GM12878 (cell line): ENCODE results near the gene DCAF4. TPM values are rescaled to one million over a fixed set of nuclear protein-coding genes. Genes with fewer than 3 reads are reported as not detected.

ENCODE experiments used
- ATAC-seq: fragments of 200-7000 bp; cut with Tn5 transposase; 3 replicates; pipeline ENCODE4 v1.9.1; 2020; ENCODE audit warnings: mild to moderate bottlenecking, moderate library complexity
- BruUV-seq: library from RNA; stranded (reverse); fragments of 400-500 nt; replicated peaks from 2 replicates; lab custom pipeline; 2021; lab: Mats Ljungman, UMichigan
- CTCF ChIA-PET: fragments of 300-600 bp; sonication (Branson Sonifier 250); formaldehyde crosslinking; extraction: SDS; loops from one replicate; lab custom pipeline; 2021; ENCODE audit warnings: inconsistent platforms; lab: Yijun Ruan, JAX
- POLR2A ChIA-PET: fragments of 350-600 bp; formaldehyde crosslinking; extraction: SDS; loops from one replicate; lab custom pipeline; 2021; ENCODE audit warnings: inconsistent platforms; lab: Charles Lee
- RAD21 ChIA-PET: fragments of 300-600 bp; sonication (Branson Sonifier 250); formaldehyde crosslinking; loops from one replicate; lab custom pipeline; 2023; ENCODE audit warnings: antibody characterized with exemption; ENCODE audit not compliant: unreplicated experiment; lab: Charles Lee
- SMC1A ChIA-PET: fragments of 300-600 bp; sonication (Branson Sonifier 250); formaldehyde crosslinking; loops from one replicate; lab custom pipeline; 2023; ENCODE audit not compliant: unreplicated experiment, uncharacterized antibody; lab: Charles Lee
- DNase-seq: peaks from one replicate; pipeline ENCODE4 v3.0.0-alpha.2; 2011; ENCODE audit warnings: low read depth, low spot score
- FAIRE-seq: peaks from 3 replicates; lab custom pipeline; 2011; peaks lifted over from hg19 to GRCh38; lab: Jason Lieb, UNC
- H2AFZ ChIP-seq: 2 replicates; pipeline ENCODE4 v1.6.0; 2011; ENCODE audit warnings: low read depth, low read length, control low read depth; ENCODE audit not compliant: control insufficient read depth
- H3K27ac ChIP-seq: 2 replicates; pipeline ENCODE4 v1.5.1; 2011; ENCODE audit warnings: control low read depth; ENCODE audit not compliant: control insufficient read depth, insufficient read depth
- H3K27me3 ChIP-seq, 2 experiments: replicated peaks in 1 of 2; 2 replicates each; pipeline versions ENCODE4 v1.6.0 to v1.6.1; 2011; ENCODE audit warnings: low read length in 1 of 2; ENCODE audit not compliant: control insufficient read depth in 2 of 2, insufficient read depth in 2 of 2
- H3K36me3 ChIP-seq, 2 experiments: 2 replicates each; pipeline ENCODE4 v1.5.1; 2011; ENCODE audit warnings: low read length in 1 of 2; ENCODE audit not compliant: control insufficient read depth in 2 of 2, insufficient read depth in 2 of 2
- H3K4me1 ChIP-seq: 2 replicates; pipeline ENCODE4 v1.6.1; 2011; ENCODE audit warnings: mild to moderate bottlenecking, low read length, moderate library complexity, mixed read lengths; ENCODE audit not compliant: control insufficient read depth, insufficient read depth
- H3K4me2 ChIP-seq: 2 replicates; pipeline ENCODE4 v1.6.0; 2011; ENCODE audit warnings: control low read depth; ENCODE audit not compliant: control insufficient read depth, insufficient read depth
- H3K4me3 ChIP-seq: fragments of 200-600 bp; sonication (generic); 2 replicates; pipeline ENCODE4 v1.5.1; 2016
- H3K79me2 ChIP-seq: 2 replicates; pipeline ENCODE4 v1.6.0; 2011; ENCODE audit warnings: low read length; ENCODE audit not compliant: control insufficient read depth, insufficient read depth
- H3K9ac ChIP-seq: 2 replicates; pipeline ENCODE4 v1.8.0; 2011; ENCODE audit warnings: low read length, control low read depth, mixed read lengths; ENCODE audit not compliant: control insufficient read depth, insufficient read depth
- H3K9me3 ChIP-seq: replicated peaks from 3 replicates; pipeline ENCODE4 v1.5.1; 2011; ENCODE audit warnings: mild to moderate bottlenecking, low read length; ENCODE audit not compliant: control insufficient read depth, insufficient read depth
- H4K20me1 ChIP-seq: 2 replicates; pipeline ENCODE4 v1.6.0; 2011; ENCODE audit not compliant: control insufficient read depth, insufficient read depth
- ASH2L ChIP-seq: fragments of 300-600, 200-600 bp; sonication (generic); IDR thresholded peaks from 2 replicates; pipeline ENCODE4 v1.6.1; 2017; ENCODE audit warnings: low read depth, mild to moderate bottlenecking, borderline replicate concordance
- BACH1 ChIP-seq: fragments of 450-650 bp; IDR thresholded peaks from 2 replicates; pipeline ENCODE4 v1.6.1; 2017; ENCODE audit warnings: mild to moderate bottlenecking, borderline replicate concordance
- CEBPB ChIP-seq, 2 experiments: fragments of 150-350 bp in 1 of 2; IDR thresholded peaks; 2 replicates each; pipeline ENCODE4 v1.6.1; 2012 to 2014; ENCODE audit warnings: low read depth in 2 of 2, low read length in 2 of 2, borderline replicate concordance in 1 of 2, inconsistent platforms in 1 of 2
- CHD4 ChIP-seq: fragments of 200-600 bp; sonication (generic); IDR thresholded peaks from 2 replicates; pipeline ENCODE4 v1.6.1; 2016; ENCODE audit warnings: mild to moderate bottlenecking
- HDAC6 ChIP-seq: fragments of 200-600 bp; sonication (generic); IDR thresholded peaks from one replicate; pipeline ENCODE4 v1.8.0; 2017; ENCODE audit warnings: antibody characterized with exemption; ENCODE audit not compliant: unreplicated experiment
- KLF5 ChIP-seq: fragments of 450-650 bp; IDR thresholded peaks from 2 replicates; pipeline ENCODE4 v1.6.1; 2014; ENCODE audit warnings: mild to moderate bottlenecking; ENCODE audit not compliant: partially characterized antibody
- LARP7 ChIP-seq: fragments of 450-650 bp; IDR thresholded peaks from 2 replicates; pipeline ENCODE4 v1.6.1; 2017; ENCODE audit warnings: mild to moderate bottlenecking
- MAX ChIP-seq: IDR thresholded peaks from 2 replicates; pipeline ENCODE4 v1.6.1; 2012; ENCODE audit warnings: low read depth, low read length, improper control_type of control experiment
- MXI1 ChIP-seq: fragments of 150-350 bp; IDR thresholded peaks from 2 replicates; pipeline ENCODE4 v1.6.1; 2011; ENCODE audit warnings: low read depth, mild to moderate bottlenecking, inconsistent platforms, low read length, improper control_type of control experiment
- NFYB ChIP-seq: IDR thresholded peaks from 2 replicates; pipeline ENCODE4 v1.6.1; 2011; ENCODE audit warnings: low read depth, mild to moderate bottlenecking, low read length, improper control_type of control experiment, moderate library complexity; ENCODE audit not compliant: insufficient read depth
- NR2C1 ChIP-seq: fragments of 450-650 bp; IDR thresholded peaks from 2 replicates; pipeline ENCODE4 v1.6.1; 2017; ENCODE audit warnings: antibody characterized with exemption, mild to moderate bottlenecking, moderate library complexity
- PAX5 ChIP-seq: IDR thresholded peaks from 2 replicates; pipeline ENCODE4 v1.6.1; 2011; ENCODE audit warnings: low read depth, low read length, borderline replicate concordance
- PAX8 ChIP-seq: fragments of 450-650 bp; IDR thresholded peaks from 2 replicates; pipeline ENCODE4 v1.6.1; 2017; ENCODE audit warnings: mild to moderate bottlenecking, moderate library complexity
- POLR2AphosphoS5 ChIP-seq: IDR thresholded peaks from 2 replicates; pipeline ENCODE4 v1.6.1; 2011; ENCODE audit warnings: mild to moderate bottlenecking, low read length, inconsistent platforms
- SMC3 ChIP-seq: IDR thresholded peaks from 2 replicates; pipeline ENCODE4 v1.6.1; 2011; ENCODE audit warnings: low read length, improper control_type of control experiment, borderline replicate concordance
- SP1 ChIP-seq: IDR thresholded peaks from one replicate; pipeline ENCODE4 v1.6.1; 2011; ENCODE audit warnings: low read depth, low read length
- SREBF2 ChIP-seq: IDR thresholded peaks from 2 replicates; pipeline ENCODE4 v1.6.1; 2012; ENCODE audit warnings: mild to moderate bottlenecking, low read length
- ZNF207 ChIP-seq: fragments of 450-650 bp; IDR thresholded peaks from 2 replicates; pipeline ENCODE4 v1.6.1; 2014; ENCODE audit warnings: antibody characterized with exemption, mild to moderate bottlenecking, borderline replicate concordance
- ZNF217 ChIP-seq: fragments of 450-650 bp; IDR thresholded peaks from 2 replicates; pipeline ENCODE4 v1.6.1; 2017; ENCODE audit warnings: antibody characterized with exemption, mild to moderate bottlenecking
- WGBS: methylation state at CpG from one replicate; pipeline ENCODE4 v1.1.6; 2016; ENCODE audit warnings: low lambda C conversion rate; ENCODE audit not compliant: insufficient replicate concordance, insufficient coverage; ENCODE audit errors: missing lambda C conversion rate; 5-methylcytosine and 5-hydroxymethylcytosine counted together
- in situ Hi-C: fragments of 300-500 bp; cut with MboI; formaldehyde crosslinking; loops from 9 replicates; pipeline ENCODE4 v1.14.3; 2018; ENCODE audit warnings: mixed read lengths
- intact Hi-C: fragments of 100-400 bp; cut with micrococcal nuclease; formaldehyde crosslinking; loops from one replicate; pipeline ENCODE4 v1.14.2; 2022; ENCODE audit not compliant: unreplicated experiment
- polyA plus RNA-seq, 11 experiments: library from polyadenylated mRNA; depleted of rRNA in 4 of 11; unstranded in 6 of 11; stranded (reverse) in 5 of 11; fragments of >200 nt; fragmentation: Nextera tagmentation in 4 of 11; fragmentation: Illumina TruSeq in 1 of 11; extraction: Ambion mirVana in 4 of 11; extraction: Trizol in 1 of 11; gene quantifications; 1 replicate in 1 of 11; 2 replicates in 10 of 11; pipeline versions ENCODE4 v1.2.1 to v1.2.3, GENCODE V29; 2011 to 2016; ENCODE audit warnings: inconsistent platforms in 2 of 11, missing spikeins in 2 of 11, low read depth in 1 of 11
- total RNA-seq, 4 experiments: library from RNA; depleted of rRNA in 3 of 4; stranded (reverse); fragments of >200 nt in 3 of 4; fragmentation: Illumina TruSeq in 1 of 4; extraction: Trizol in 1 of 4; gene quantifications; 2 replicates each; pipeline versions ENCODE4 v1.2.1 to v1.2.3, GENCODE V29; 2013 to 2021
- TF ChIP-seq, protein P1 (sequence below): IDR thresholded peaks from 2 replicates; pipeline ENCODE4 v1.6.1; 2012; ENCODE audit warnings: improper control_type of control experiment, low read depth, low read length; ENCODE audit not compliant: insufficient replicate concordance

The DCAF4 gene
- total and polyA plus RNA-seq, 10 of the 15 experiments (the other 5 are each of a cell fraction or from before 2014, with no cell fraction given): 2.6 to 51.1 (median 21.0) TPM

- TF ChIP-seq, protein P1, sequence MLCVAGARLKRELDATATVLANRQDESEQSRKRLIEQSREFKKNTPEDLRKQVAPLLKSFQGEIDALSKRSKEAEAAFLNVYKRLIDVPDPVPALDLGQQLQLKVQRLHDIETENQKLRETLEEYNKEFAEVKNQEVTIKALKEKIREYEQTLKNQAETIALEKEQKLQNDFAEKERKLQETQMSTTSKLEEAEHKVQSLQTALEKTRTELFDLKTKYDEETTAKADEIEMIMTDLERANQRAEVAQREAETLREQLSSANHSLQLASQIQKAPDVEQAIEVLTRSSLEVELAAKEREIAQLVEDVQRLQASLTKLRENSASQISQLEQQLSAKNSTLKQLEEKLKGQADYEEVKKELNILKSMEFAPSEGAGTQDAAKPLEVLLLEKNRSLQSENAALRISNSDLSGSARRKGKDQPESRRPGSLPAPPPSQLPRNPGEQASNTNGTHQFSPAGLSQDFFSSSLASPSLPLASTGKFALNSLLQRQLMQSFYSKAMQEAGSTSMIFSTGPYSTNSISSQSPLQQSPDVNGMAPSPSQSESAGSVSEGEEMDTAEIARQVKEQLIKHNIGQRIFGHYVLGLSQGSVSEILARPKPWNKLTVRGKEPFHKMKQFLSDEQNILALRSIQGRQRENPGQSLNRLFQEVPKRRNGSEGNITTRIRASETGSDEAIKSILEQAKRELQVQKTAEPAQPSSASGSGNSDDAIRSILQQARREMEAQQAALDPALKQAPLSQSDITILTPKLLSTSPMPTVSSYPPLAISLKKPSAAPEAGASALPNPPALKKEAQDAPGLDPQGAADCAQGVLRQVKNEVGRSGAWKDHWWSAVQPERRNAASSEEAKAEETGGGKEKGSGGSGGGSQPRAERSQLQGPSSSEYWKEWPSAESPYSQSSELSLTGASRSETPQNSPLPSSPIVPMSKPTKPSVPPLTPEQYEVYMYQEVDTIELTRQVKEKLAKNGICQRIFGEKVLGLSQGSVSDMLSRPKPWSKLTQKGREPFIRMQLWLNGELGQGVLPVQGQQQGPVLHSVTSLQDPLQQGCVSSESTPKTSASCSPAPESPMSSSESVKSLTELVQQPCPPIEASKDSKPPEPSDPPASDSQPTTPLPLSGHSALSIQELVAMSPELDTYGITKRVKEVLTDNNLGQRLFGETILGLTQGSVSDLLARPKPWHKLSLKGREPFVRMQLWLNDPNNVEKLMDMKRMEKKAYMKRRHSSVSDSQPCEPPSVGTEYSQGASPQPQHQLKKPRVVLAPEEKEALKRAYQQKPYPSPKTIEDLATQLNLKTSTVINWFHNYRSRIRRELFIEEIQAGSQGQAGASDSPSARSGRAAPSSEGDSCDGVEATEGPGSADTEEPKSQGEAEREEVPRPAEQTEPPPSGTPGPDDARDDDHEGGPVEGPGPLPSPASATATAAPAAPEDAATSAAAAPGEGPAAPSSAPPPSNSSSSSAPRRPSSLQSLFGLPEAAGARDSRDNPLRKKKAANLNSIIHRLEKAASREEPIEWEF: no peak
- TF ChIP-seq PAX5 (no peak), SMC3 (no peak), MAX (no peak), ZNF217 (no peak), NFYB (no peak)
- TF ChIP-seq, all 136 proteins: peak for 0
These were observed 72.1 kb downstream of the DCAF4 start (continued) for GRCh38 chr14:72998252-72998903.

GRCh38 chr14:72999316-72999715, 73.1 kb downstream of the DCAF4 start:
- ATAC-seq (no peak), DNase-seq (no peak), FAIRE-seq (no peak)
- Histone ChIP-seq H4K20me1 (no peaks in the 10 kb centered on the region), H3K27ac (no peak overlapping the region), H3K4me3 (no peak overlapping the region), H3K36me3 (peaks cover 6 to 8% of the 10 kb centered on the region in 2 experiments; a peak in 3 of 4 replicates), H3K27me3 (no peaks in the 10 kb centered on the region), H3K79me2 (no peaks in the 10 kb centered on the region), H3K9me3 (no peaks in the 10 kb centered on the region), H3K4me2 (no peak overlapping the region), H3K9ac (no peak overlapping the region), H3K4me1 (no peaks in the 10 kb centered on the region), H2AFZ (no peak overlapping the region)
- CTCF ChIA-PET: interaction anchor here (0.6 to 1.7 kb wide), 3 partner anchors 14 to 60 kb away, joined by 3 to 7 read pairs (median 3); no protein-coding TSS in a partner anchor
- RAD21 ChIA-PET: no interaction called here
- in situ Hi-C loops (no loop called here), intact Hi-C loops (no loop called here)
- POLR2A ChIA-PET: no interaction called here
- SMC1A ChIA-PET: no interaction called here
- 100% methylated on average over 4 of the region's 4 CpGs for WGBS
- BruUV-seq: no TSS peak
- TF ChIP-seq PAX8 (no peak), SP1 (no peak), POLR2AphosphoS5 (no peak), BACH1 (no peak), ZNF207 (no peak), CHD4 (no peak), MXI1 (no peak), HDAC6 (no peak), SREBF2 (no peak), LARP7 (no peak), CEBPB (IDR thresholded peaks at IDR 0.05; ENCODE audit: borderline replicate concordance in 1 of 2, low read depth in 2 of 2, low read length in 2 of 2) (no peak), NR2C1 (no peak), KLF5 (no peak), ASH2L (no peak)
